ENCODE data around the gene DES. TPM values are rescaled to one million over a fixed set of nuclear protein-coding genes. Genes with fewer than 3 reads are reported as not detected.
A peak's percentile ranks its signal among the peaks of the same experiment; 100 is the strongest.
"Not testable (repeated sequence)": the region's sequence is repeated elsewhere in the genome, so short reads cannot be mapped to it uniquely, and the experiment has no call there.

Gene DES
- total and polyA plus RNA-seq, 8 donors: 0.75 to 101 (median 3.6) TPM

- peak overlapping the region; percentile 56 to 76 (median 68) for H3K27ac ChIP-seq
- FAIRE-seq: no peak
- 31 to 36% methylated on average over 6 of the region's 6 CpGs for WGBS, 2 donors
- peak overlapping the region in 2 of 4 donors; percentile 26 to 71 for H3K4me3 ChIP-seq
- H3K9me3 ChIP-seq: no peaks in the 10 kb centered on the region
- no peak for ATAC-seq
- H3K4me1 ChIP-seq: peaks cover 0 to 3% (median 0%) of the 10 kb centered on the region in 3 donors
- no peak for DNase-seq
- no peaks in the 10 kb centered on the region for H3K27me3 ChIP-seq
- intact Hi-C loops (cut with DNase I): no loop called here
- TF ChIP-seq CTCF (IDR thresholded peaks at IDR 0.05): no peak
- peaks cover 3 to 25% (median 13%) of the 10 kb centered on the region in 3 donors for H3K36me3 ChIP-seq
Observed at GRCh38 chr2:219388907-219389156, 29.3 kb upstream of the DES start.

GRCh38 chr2:219392754-219393153, 25.4 kb upstream of the DES start:
- Histone ChIP-seq H3K4me3 (no peak overlapping the region), H3K36me3 (no peaks in the 10 kb centered on the region), H3K9me3 (no peaks in the 10 kb centered on the region), H3K27ac (no peak overlapping the region), H3K27me3 (no peaks in the 10 kb centered on the region), H3K4me1 (no peaks in the 10 kb centered on the region)
- intact Hi-C loops (cut with DNase I): no loop called here
- FAIRE-seq (no peak), ATAC-seq (no peak), DNase-seq (no peak)
- 79 to 82% methylated on average over 9 of the region's 9 CpGs for WGBS, 2 donors
- TF ChIP-seq CTCF (IDR thresholded peaks at IDR 0.05): no peak

DNA sequence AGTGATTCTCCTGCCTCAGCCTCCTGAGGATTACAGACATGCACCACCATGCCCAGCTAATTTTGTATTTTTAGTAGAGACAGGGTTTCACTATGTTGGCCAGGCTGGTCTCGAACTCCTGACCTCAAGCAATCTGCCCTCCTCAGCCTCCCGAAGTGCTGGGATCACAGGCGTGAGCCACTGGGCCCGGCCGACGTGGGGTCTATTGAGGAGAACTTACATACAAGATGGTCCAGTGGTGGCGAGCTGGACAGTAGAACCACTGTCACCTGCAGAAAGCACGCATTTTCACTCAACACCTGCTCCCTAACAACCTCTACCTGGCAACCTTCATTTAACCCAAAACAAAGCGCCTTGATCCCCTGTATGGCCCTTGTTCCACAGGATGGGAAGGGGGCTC, 23.1 kb upstream of the DES start:
- H3K27ac ChIP-seq; H3K36me3 ChIP-seq; H3K9me3 ChIP-seq; H3K27me3 ChIP-seq; DNase-seq; H3K4me3 ChIP-seq; FAIRE-seq; intact Hi-C loops (cut with DNase I); ATAC-seq: not testable (repeated sequence)
- peaks cover 5 to 12% (median 11%) of the 10 kb centered on the region in 3 donors for H3K4me1 ChIP-seq
- 82 to 92% methylated on average over 9 of the region's 9 CpGs for WGBS, 2 donors

- 83 to 84% methylated on average over 3 of the region's 3 CpGs for WGBS, 2 donors
- H3K27me3 ChIP-seq: no peaks in the 10 kb centered on the region
- H3K4me1 ChIP-seq: peaks cover 5 to 12% (median 11%) of the 10 kb centered on the region in 3 donors
- no peak overlapping the region for H3K27ac ChIP-seq
- no peak for FAIRE-seq
- ATAC-seq: no peak
- no peaks in the 10 kb centered on the region for H3K36me3 ChIP-seq
- H3K4me3 ChIP-seq: no peak overlapping the region
- TF ChIP-seq CTCF (IDR thresholded peaks at IDR 0.05): no peak
- intact Hi-C loops (cut with DNase I): no loop called here
- H3K9me3 ChIP-seq: no peaks in the 10 kb centered on the region
- no peak for DNase-seq
Observed at GRCh38 chr2:219395609-219396008, 22.6 kb upstream of the DES start.

DNA sequence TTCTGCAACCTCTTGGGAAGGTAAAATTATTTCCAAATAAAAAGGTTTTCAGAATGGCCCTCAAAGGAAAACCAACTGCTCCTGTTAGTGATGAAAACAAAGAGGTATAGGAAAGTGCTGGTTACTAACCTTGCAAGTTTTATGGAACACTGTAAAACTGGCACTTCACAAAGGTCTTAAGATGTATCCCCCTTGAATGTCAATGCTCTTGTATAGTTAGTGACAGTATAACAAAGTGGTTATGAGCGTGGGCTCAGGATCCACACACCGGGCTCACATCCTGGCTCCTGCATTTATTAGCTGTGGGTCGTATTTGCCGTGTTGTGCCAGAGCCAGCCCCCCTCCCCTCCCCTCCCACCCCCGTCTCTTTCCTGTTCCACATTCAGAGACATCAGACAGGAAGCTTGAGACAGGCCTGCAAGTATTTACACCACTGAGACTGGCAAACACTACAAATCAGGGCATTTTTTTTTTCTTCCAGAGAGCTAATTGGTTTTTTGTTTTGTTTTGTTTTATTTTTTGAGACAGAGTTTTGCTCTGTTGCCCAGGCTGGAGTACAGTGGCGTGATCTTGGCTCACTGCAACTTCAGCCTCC, 21.2 kb upstream of the DES start:
- FAIRE-seq (no peak), DNase-seq (no peak), ATAC-seq (no peak)
- no peak for TF ChIP-seq CTCF (IDR thresholded peaks at IDR 0.05)
- peaks cover 5 to 12% (median 11%) of the 10 kb centered on the region in 3 donors for H3K4me1 ChIP-seq
- H3K4me3 ChIP-seq: no peak overlapping the region
- intact Hi-C loops (cut with DNase I): no loop called here
- 79 to 85% methylated on average over 6 of the region's 6 CpGs for WGBS, 2 donors
- H3K9me3 ChIP-seq: no peaks in the 10 kb centered on the region
- H3K27me3 ChIP-seq: no peaks in the 10 kb centered on the region
- no peak overlapping the region for H3K27ac ChIP-seq
- no peaks in the 10 kb centered on the region for H3K36me3 ChIP-seq

Measured in pancreas (tissue), 10 donors.